Neural crest cell (in vitro differentiated cells): ENCODE measurements around the gene PABPC1L. TPM values are rescaled to one million over a fixed set of nuclear protein-coding genes. Genes with fewer than 3 reads are reported as not detected.
A peak's percentile ranks its signal among the peaks of the same experiment; 100 is the strongest.

Experiments used
- DNase-seq: peaks from one replicate; pipeline ENCODE4 v3.0.0; 2021; ENCODE audit warnings: low read depth, mixed read lengths, low spot score
- H3K27ac Mint-ChIP-seq: one replicate; pipeline ENCODE4 v1.8.0; 2021; ENCODE audit warnings: mild to moderate bottlenecking, mixed read lengths; ENCODE audit not compliant: unreplicated experiment
- H3K27me3 Mint-ChIP-seq: 2 replicates; pipeline ENCODE4 v1.8.0; 2021; ENCODE audit warnings: low read depth, mild to moderate bottlenecking, mixed read lengths
- H3K36me3 Mint-ChIP-seq: 2 replicates; pipeline ENCODE4 v1.8.0; 2021; ENCODE audit warnings: low read depth, mild to moderate bottlenecking, mixed read lengths
- H3K4me1 Mint-ChIP-seq: 2 replicates; pipeline ENCODE4 v1.8.0; 2021; ENCODE audit warnings: mixed read lengths
- H3K4me3 Mint-ChIP-seq: one replicate; pipeline ENCODE4 v1.8.0; 2021; ENCODE audit warnings: mild to moderate bottlenecking, mixed read lengths
- H3K9me3 Mint-ChIP-seq: 2 replicates; pipeline ENCODE4 v1.8.0; 2021; ENCODE audit warnings: mixed read lengths
- total RNA-seq: library from RNA; stranded (reverse); gene quantifications from 2 replicates; pipeline ENCODE4 v1.2.1, GENCODE V29; 2021
- TF ChIP-seq, protein P1 (sequence below): fragments of 200-600 bp; sonication (generic); conservative IDR thresholded peaks from 2 replicates; pipeline ENCODE4 v1.5.0; 2021; ENCODE audit warnings: antibody characterized with exemption, mild to moderate bottlenecking

The PABPC1L gene
- total RNA-seq, 1 donor from 2014 or later = 78.6 TPM

GRCh38 chr20:44948107-44948506 is 38.2 kb downstream of the PABPC1L start:
- no peaks in the 10 kb centered on the region for H3K9me3 Mint-ChIP-seq
- no peaks in the 10 kb centered on the region for H3K4me1 Mint-ChIP-seq
- TF ChIP-seq, protein P1, sequence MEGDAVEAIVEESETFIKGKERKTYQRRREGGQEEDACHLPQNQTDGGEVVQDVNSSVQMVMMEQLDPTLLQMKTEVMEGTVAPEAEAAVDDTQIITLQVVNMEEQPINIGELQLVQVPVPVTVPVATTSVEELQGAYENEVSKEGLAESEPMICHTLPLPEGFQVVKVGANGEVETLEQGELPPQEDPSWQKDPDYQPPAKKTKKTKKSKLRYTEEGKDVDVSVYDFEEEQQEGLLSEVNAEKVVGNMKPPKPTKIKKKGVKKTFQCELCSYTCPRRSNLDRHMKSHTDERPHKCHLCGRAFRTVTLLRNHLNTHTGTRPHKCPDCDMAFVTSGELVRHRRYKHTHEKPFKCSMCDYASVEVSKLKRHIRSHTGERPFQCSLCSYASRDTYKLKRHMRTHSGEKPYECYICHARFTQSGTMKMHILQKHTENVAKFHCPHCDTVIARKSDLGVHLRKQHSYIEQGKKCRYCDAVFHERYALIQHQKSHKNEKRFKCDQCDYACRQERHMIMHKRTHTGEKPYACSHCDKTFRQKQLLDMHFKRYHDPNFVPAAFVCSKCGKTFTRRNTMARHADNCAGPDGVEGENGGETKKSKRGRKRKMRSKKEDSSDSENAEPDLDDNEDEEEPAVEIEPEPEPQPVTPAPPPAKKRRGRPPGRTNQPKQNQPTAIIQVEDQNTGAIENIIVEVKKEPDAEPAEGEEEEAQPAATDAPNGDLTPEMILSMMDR = no peak
- peaks cover 11% of the 10 kb centered on the region for H3K36me3 Mint-ChIP-seq
- no peaks in the 10 kb centered on the region for H3K27me3 Mint-ChIP-seq
- no peak for DNase-seq
- H3K27ac Mint-ChIP-seq = no peak overlapping the region
- no peak overlapping the region for H3K4me3 Mint-ChIP-seq

GRCh38 chr20:44948513-44948912 is 38.7 kb downstream of the PABPC1L start:
- DNase-seq = no peak
- Mint-ChIP-seq H3K36me3 (peaks cover 11% of the 10 kb centered on the region), H3K27ac (no peak overlapping the region), H3K27me3 (no peaks in the 10 kb centered on the region), H3K9me3 (no peaks in the 10 kb centered on the region), H3K4me1 (no peaks in the 10 kb centered on the region), H3K4me3 (no peak overlapping the region)
- TF ChIP-seq, protein P1 = no peak

DNA sequence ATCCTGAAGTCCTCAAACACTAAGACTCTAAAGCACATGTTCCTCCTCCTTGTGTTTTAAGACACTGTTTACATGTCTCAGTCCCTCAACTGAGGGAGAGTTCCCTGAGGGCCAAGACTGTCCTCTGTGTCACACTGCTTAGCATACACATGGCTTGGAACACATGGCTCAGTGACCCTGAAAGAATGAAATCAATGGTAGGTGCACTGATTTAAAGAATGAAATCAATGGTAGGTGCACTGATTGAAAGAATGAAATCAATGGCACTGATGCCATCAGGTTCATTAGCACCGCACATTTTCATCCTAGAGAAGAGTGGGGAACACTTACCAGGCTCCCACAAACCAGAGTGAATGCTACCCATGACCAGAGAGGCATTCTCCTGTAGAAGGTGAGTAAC is 40.5 kb downstream of the PABPC1L start:
- Mint-ChIP-seq H3K4me3 (no peak overlapping the region), H3K27ac (no peak overlapping the region), H3K36me3 (peaks cover 19% of the 10 kb centered on the region), H3K4me1 (no peaks in the 10 kb centered on the region), H3K9me3 (no peaks in the 10 kb centered on the region), H3K27me3 (no peaks in the 10 kb centered on the region)
- TF ChIP-seq, protein P1 = no peak
- no peak for DNase-seq

GRCh38 chr20:44952731-44953130 is 42.9 kb downstream of the PABPC1L start:
- Mint-ChIP-seq H3K4me1 (no peaks in the 10 kb centered on the region), H3K27ac (no peak overlapping the region)

DNA sequence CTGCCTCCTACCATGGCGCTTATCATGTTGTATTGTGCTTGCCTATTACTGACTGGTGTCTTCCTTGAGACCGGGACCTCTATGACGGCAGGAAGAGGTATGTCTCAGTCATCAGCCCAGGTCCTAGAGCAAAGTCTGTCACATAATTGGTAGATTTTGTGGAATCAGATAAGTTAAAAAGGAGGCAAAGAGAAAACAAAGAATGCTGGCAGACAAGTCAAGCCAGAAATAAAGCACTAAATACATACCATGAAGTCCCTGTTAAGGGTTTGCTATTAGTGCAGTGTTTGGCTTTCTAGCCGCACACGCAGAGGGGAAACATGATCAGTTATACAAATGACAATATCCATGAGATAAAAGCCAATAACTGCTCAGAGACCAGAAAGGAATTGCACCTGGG is 44.4 kb downstream of the PABPC1L start:
- Mint-ChIP-seq H3K4me3 (no peak overlapping the region), H3K27me3 (no peaks in the 10 kb centered on the region), H3K36me3 (peaks cover 18% of the 10 kb centered on the region), H3K27ac (peak overlapping the region; percentile 53), H3K4me1 (peaks cover 13% of the 10 kb centered on the region), H3K9me3 (no peaks in the 10 kb centered on the region)
- DNase-seq = no peak
- TF ChIP-seq, protein P1 = no peak

More at GRCh38 chr20:44952731-44953130, 42.9 kb downstream of the PABPC1L start:
- Mint-ChIP-seq H3K9me3 (no peaks in the 10 kb centered on the region), H3K4me3 (no peak overlapping the region), H3K36me3 (peaks cover 16% of the 10 kb centered on the region), H3K27me3 (no peaks in the 10 kb centered on the region)
- TF ChIP-seq, protein P1 = no peak
- DNase-seq = no peak

- peaks cover 20% of the 10 kb centered on the region for H3K4me1 Mint-ChIP-seq
- no peaks in the 10 kb centered on the region for H3K27me3 Mint-ChIP-seq
- peaks cover 14% of the 10 kb centered on the region for H3K36me3 Mint-ChIP-seq
- H3K27ac Mint-ChIP-seq = no peak overlapping the region
- DNase-seq = no peak
- H3K9me3 Mint-ChIP-seq = no peaks in the 10 kb centered on the region
- peak overlapping the region; percentile 67 for H3K4me3 Mint-ChIP-seq
- TF ChIP-seq, protein P1 = no peak
Measured at GRCh38 chr20:44955270-44955669, 45.4 kb downstream of the PABPC1L start.
